Measurements from ENCODE around the gene TRPM6.

The TRPM6 gene

DNA sequence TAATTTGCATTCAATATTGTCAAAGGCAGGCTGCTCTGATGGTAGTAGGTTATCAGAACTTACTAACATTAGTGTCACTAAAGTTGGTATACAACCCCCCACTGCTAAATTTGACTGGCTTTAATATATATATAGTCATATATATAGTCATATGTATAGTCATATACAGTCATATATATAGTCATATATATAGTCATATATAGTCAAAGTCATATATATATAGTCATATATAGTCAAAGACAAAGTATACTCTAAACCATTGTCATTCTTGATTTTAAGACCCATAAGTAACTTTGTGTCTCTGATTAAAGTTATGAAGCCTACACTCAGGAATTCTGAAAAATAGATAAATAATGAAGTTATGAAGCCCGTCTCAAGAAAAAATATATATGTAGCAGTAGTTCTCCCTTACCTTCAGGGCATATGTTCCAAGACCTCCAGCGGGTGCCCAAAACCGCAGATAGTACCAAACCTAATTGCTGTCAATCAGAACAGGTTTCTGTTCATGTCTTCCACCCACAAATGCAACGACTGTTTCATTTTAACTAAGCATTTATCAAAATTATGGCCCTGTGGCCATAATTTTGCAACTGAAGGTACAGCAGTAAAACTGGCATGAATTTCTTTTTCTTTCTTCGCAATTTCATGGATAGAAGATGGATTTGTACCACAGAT is 40.1 kb downstream of the TRPM6 start:
- TF ChIP-seq RAD21 (IDR thresholded peaks at IDR 0.05; ENCODE audit: low read depth), result no peak
- no peak for TF ChIP-seq EGR1 (IDR thresholded peaks at IDR 0.05)
- no peak for TF ChIP-seq NFIC (IDR thresholded peaks at IDR 0.05)
- no peak for TF ChIP-seq ZBTB7A (IDR thresholded peaks at IDR 0.05; ENCODE audit: low read depth)
- no peak for TF ChIP-seq CREB1 (IDR thresholded peaks at IDR 0.05; ENCODE audit: low read depth)

GRCh38 chr9:74846766-74847165 is 41.0 kb downstream of the TRPM6 start:
- TF ChIP-seq RAD21 (IDR thresholded peaks at IDR 0.05; ENCODE audit: low read depth), result no peak
- TF ChIP-seq EGR1 (IDR thresholded peaks at IDR 0.05), result no peak
- no peak for TF ChIP-seq CEBPB (IDR thresholded peaks at IDR 0.05)
- TF ChIP-seq ZBTB7A (IDR thresholded peaks at IDR 0.05; ENCODE audit: low read depth), result no peak

DNA sequence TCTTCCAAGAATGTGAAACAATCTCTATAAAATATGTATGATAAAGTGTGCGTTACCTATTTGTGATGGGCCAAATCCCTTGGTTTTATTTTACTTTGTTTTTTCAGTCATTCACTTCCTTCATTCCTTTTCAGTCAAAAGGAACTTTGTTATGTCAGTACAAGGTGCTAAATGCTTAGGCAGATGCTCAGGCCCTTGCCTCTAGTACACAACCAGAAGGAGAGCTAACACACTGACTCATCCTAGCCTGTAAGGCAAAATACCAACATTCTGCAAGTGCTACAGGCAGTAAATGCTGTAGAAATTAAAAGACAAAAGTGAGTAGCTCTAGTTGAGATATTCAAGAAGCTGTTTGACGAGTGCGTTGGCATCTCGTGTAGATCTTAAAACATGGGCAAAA is 49.4 kb downstream of the TRPM6 start:
- TF ChIP-seq EGR1 (IDR thresholded peaks at IDR 0.05) (no peak), FOXM1 (IDR thresholded peaks at IDR 0.05; ENCODE audit: borderline replicate concordance, low read depth) (no peak), TEAD4 (IDR thresholded peaks at IDR 0.05) (no peak), CEBPB (IDR thresholded peaks at IDR 0.05) (no peak), TCF12 (IDR thresholded peaks at IDR 0.05; ENCODE audit: low read depth) (no peak), EP300 (IDR thresholded peaks at IDR 0.05; ENCODE audit: borderline replicate concordance) (no peak)

GRCh38 chr9:74824654-74825053 is 63.1 kb downstream of the TRPM6 start:
- TF ChIP-seq CREB1 (IDR thresholded peaks at IDR 0.05; ENCODE audit: low read depth) (no peak), TCF12 (IDR thresholded peaks at IDR 0.05; ENCODE audit: low read depth) (no peak), CEBPB (IDR thresholded peaks at IDR 0.05) (no peak), RAD21 (IDR thresholded peaks at IDR 0.05; ENCODE audit: low read depth) (no peak), EGR1 (IDR thresholded peaks at IDR 0.05) (no peak), ZBTB7A (IDR thresholded peaks at IDR 0.05; ENCODE audit: low read depth) (no peak), TEAD4 (IDR thresholded peaks at IDR 0.05) (no peak), YY1 (IDR thresholded peaks at IDR 0.05; ENCODE audit: low read depth) (no peak), EP300 (IDR thresholded peaks at IDR 0.05; ENCODE audit: borderline replicate concordance) (no peak), TAF1 (IDR thresholded peaks at IDR 0.05; ENCODE audit: low read depth) (no peak), USF1 (IDR thresholded peaks at IDR 0.05) (no peak)
- TF ChIP-seq, protein P1, sequence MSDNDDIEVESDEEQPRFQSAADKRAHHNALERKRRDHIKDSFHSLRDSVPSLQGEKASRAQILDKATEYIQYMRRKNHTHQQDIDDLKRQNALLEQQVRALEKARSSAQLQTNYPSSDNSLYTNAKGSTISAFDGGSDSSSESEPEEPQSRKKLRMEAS (IDR thresholded peaks at IDR 0.05), result no peak
- TF ChIP-seq, protein P2, sequence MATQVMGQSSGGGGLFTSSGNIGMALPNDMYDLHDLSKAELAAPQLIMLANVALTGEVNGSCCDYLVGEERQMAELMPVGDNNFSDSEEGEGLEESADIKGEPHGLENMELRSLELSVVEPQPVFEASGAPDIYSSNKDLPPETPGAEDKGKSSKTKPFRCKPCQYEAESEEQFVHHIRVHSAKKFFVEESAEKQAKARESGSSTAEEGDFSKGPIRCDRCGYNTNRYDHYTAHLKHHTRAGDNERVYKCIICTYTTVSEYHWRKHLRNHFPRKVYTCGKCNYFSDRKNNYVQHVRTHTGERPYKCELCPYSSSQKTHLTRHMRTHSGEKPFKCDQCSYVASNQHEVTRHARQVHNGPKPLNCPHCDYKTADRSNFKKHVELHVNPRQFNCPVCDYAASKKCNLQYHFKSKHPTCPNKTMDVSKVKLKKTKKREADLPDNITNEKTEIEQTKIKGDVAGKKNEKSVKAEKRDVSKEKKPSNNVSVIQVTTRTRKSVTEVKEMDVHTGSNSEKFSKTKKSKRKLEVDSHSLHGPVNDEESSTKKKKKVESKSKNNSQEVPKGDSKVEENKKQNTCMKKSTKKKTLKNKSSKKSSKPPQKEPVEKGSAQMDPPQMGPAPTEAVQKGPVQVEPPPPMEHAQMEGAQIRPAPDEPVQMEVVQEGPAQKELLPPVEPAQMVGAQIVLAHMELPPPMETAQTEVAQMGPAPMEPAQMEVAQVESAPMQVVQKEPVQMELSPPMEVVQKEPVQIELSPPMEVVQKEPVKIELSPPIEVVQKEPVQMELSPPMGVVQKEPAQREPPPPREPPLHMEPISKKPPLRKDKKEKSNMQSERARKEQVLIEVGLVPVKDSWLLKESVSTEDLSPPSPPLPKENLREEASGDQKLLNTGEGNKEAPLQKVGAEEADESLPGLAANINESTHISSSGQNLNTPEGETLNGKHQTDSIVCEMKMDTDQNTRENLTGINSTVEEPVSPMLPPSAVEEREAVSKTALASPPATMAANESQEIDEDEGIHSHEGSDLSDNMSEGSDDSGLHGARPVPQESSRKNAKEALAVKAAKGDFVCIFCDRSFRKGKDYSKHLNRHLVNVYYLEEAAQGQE (IDR thresholded peaks at IDR 0.05; ENCODE audit: low read depth), result no peak

DNA sequence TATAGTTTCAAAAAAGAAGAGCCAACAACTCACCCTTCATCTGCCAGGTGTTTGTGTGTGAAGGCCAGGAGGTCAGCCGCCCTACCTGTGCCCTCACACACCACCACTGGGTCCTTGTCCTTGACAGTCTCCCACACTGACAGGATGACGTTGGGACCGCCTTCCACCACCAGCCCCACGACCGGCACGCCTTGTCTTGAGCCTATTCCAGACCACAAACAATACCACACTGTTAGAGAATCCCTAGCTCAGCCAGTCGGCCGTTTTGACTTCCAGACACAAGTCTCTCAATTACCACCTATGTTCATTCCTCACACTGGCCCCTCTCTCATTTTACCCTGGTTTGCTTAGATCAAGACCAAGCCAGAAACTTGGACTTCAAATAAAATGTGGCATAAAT is 66.1 kb downstream of the TRPM6 start:
- TF ChIP-seq FOXM1 (IDR thresholded peaks at IDR 0.05; ENCODE audit: borderline replicate concordance, low read depth) (no peak), EP300 (IDR thresholded peaks at IDR 0.05; ENCODE audit: borderline replicate concordance) (no peak), RAD21 (IDR thresholded peaks at IDR 0.05; ENCODE audit: low read depth) (no peak), TEAD4 (IDR thresholded peaks at IDR 0.05) (no peak), ZBTB7A (IDR thresholded peaks at IDR 0.05; ENCODE audit: low read depth) (no peak), NFIC (IDR thresholded peaks at IDR 0.05) (no peak), CREB1 (IDR thresholded peaks at IDR 0.05; ENCODE audit: low read depth) (no peak), TAF1 (IDR thresholded peaks at IDR 0.05; ENCODE audit: low read depth) (no peak), YY1 (IDR thresholded peaks at IDR 0.05; ENCODE audit: low read depth) (no peak), TCF12 (IDR thresholded peaks at IDR 0.05; ENCODE audit: low read depth) (no peak), USF1 (IDR thresholded peaks at IDR 0.05) (no peak), EGR1 (IDR thresholded peaks at IDR 0.05) (no peak)
- TF ChIP-seq, protein P2 (IDR thresholded peaks at IDR 0.05; ENCODE audit: low read depth), result no peak
- TF ChIP-seq, protein P1 (IDR thresholded peaks at IDR 0.05), result no peak

- TF ChIP-seq TCF12 (IDR thresholded peaks at IDR 0.05; ENCODE audit: low read depth) (no peak), RAD21 (IDR thresholded peaks at IDR 0.05; ENCODE audit: low read depth) (no peak), EGR1 (IDR thresholded peaks at IDR 0.05) (no peak), CEBPB (IDR thresholded peaks at IDR 0.05) (no peak), FOXM1 (IDR thresholded peaks at IDR 0.05; ENCODE audit: borderline replicate concordance, low read depth) (no peak), TEAD4 (IDR thresholded peaks at IDR 0.05) (no peak), YY1 (IDR thresholded peaks at IDR 0.05; ENCODE audit: low read depth) (no peak), USF1 (IDR thresholded peaks at IDR 0.05) (no peak), EP300 (IDR thresholded peaks at IDR 0.05; ENCODE audit: borderline replicate concordance) (no peak), ZBTB7A (IDR thresholded peaks at IDR 0.05; ENCODE audit: low read depth) (no peak)
- TF ChIP-seq, protein P1 (IDR thresholded peaks at IDR 0.05), result no peak
- TF ChIP-seq, protein P2 (IDR thresholded peaks at IDR 0.05; ENCODE audit: low read depth), result no peak
Measured at GRCh38 chr9:74817816-74818215, 69.9 kb downstream of the TRPM6 start.

Measured in Ishikawa (cell line).